ENCODE measurements around the gene PI4KA.
"Not testable (repeated sequence)": the region's sequence is repeated elsewhere in the genome, so short reads cannot be mapped to it uniquely, and the experiment has no call there.

The PI4KA gene

DNA sequence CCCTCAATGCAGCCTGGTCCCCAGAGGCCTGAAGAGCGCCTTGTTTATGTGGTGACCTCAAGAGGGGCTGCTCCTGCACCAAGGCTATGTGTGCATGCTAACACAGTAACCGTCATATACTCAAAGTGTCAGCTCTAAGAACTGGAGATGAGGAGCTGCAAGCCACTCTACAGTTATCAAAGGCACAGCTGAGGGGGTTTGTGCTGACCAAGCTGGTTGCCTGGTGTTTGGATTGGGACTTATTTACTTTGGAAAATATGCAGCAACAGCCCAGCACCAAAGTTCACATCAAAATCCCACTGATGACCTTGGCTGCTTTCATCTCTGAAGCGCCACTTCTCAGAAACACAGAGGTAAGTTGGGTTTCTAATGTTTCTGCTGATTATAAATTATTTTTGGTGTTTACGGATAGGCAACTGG is 84.8 kb downstream of the PI4KA start, which contains the start of gene SERPIND1:
Gene SERPIND1, plus strand, starts transcription at position 321 of the 420 bp plus-strand sequence. CDS start 5,200 bp downstream, outside the sequence.
- no peak for DNase-seq

DNA sequence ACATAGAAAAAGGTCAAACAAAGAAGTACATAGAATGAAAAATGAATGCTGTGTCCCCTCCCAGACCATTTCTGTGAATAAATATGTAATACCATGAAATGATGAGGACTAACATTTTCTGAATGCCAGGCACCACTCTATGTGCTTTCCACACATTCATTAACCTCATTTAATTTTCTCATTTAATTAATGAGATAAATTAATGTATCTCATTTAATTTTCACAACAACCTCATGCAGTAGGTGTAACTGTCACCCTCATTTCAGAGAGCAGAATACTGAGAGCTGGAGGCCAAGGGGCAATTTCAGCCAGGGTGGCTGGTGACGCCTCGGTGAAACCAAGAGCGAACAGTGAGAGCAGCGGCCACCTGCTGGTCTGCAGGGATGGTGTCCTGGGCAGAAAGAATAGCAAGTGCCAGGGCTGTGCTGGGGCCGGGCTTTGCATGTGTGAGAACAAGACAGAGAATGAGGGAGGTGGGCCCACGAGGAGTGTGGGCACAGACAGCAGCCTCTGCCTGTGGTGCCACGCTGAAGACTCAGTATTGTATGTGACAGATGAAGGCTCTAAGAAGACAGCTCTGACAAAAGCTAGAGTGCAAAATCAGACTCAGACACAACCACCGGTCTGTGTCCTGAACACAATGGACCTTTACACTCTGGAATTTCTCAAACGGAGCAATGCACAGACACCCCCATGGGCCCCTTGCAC is 86.5 kb downstream of the PI4KA start:
- no peak for DNase-seq

DNA sequence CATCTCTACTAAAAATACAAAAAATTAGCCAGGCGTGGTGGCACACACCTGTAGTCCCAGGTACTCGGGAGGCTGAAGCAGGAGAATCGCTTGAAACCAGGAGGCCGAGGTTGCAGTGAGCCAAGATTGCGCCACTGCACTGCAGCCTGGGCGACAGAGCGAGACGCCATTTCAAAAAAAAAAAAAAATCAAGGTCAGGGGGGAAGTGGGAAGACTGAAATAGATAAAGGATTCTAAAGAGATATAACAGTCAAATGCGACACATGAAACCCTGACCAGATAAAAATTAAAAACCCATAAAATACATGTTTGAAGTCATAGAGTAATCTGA is 89.2 kb downstream of the PI4KA start:
- not testable (repeated sequence) for DNase-seq

DNA sequence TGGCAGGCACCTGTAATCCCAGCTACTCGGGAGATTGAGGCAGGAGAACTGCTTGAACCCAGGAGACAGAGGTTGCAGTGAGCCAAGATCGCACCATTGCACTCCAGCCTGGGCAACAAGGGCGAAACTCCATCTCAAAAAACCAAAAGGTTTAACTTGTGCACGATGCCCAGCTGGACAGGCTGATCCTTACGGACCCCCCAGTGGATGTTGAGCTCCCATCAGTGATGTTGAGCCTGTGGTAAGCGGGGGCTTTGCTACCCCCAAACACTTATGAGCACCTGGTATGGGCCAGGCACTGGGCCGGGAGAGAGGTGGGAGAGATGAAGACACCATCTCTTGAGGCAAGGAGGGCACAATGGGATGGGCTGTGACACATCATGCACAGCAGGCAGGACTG is 92.1 kb downstream of the PI4KA start:
- DNase-seq, result no peak

DNA sequence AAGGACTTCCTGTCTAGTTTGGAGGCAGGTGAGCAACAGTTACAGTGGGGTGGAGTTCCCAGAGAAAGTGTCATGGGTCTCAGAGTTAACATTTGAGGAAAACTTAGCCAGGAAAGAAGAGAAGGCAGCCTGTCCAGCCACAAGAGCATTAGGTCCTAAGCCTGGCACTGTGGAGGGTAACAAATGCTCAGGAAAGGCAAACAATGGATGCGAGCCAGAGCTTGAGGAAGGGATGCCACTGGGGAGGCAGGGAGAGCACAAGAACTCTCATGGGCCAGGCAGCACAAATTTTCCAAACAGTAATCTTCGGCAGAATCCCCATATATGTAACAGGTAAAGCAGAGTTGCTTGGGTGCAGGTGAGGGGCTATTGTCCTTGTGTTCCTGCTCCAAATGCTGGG is 92.7 kb downstream of the PI4KA start:
- DNase-seq, result no peak

DNA sequence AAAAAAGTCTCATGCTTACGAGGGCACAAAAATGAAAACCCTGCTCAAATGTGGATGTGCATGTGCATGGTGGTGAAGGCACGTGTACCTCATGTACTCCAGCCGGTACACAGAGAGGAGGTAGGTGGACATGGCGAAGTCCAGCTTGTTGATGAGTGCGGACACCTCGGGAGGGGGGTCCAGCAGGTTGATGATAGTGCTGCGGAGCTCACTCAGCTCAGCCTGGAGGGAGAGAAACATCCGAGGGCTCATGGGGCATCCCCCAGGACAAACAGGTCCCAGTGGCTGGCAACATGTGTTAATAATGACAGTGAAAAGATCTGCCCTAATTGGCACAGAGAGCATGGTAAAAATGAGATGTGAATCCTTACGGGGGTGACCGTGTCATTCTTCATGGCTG is 93.9 kb downstream of the PI4KA start:
- DNase-seq, result no peak

DNA sequence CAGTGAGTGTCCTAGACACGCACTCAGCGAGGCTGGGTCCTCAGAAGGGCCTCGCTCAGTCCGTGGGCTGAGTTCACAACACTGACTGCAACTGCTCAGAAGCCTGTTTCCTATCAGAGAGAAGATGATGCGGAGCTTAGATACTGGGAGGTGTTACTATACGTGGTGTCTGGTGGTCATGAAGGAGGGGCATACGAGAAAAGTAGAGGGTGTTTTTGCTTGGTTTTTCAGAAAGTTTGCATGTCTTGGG is 94.2 kb downstream of the PI4KA start:
- DNase-seq, result no peak

DNA sequence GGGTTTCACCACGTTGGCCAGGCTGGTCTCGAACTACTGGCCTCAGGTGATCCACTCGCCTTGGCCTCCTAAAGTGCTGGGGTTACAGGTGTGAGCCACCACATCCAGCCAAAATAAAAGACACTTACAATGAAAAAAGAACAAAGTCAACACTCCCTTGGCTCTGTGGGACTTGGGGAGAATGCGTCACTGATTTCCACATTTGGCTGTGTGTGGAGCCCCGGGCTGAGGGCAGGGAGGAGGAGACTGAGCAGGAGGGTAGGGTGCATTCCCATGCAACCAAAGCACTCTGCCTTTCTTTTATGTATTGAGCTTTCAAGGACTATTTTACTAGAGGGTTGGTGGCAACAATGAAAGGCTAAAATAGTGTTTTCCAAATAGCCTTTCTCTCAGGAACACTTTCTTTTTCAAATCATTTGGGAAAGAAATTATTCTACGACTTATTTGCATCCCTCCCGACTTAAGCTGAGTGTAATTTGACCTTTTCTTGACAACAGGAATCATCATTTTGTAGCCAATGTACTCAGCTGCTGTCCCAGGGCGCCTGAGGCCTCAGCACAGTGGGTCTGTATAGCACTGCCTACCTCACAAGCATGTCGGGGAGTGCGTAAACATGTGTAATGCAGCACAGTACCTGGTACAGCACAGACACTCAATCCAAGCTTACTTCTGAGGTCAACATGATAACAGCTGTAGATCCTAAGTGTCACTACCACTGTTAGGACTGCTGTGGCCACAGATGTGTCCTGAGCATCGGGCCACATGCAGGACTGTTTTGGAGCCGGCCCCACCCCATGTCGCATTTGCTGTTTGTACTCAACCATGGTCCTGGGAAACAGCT is 94.8 kb downstream of the PI4KA start:
- DNase-seq, result no peak

DNA sequence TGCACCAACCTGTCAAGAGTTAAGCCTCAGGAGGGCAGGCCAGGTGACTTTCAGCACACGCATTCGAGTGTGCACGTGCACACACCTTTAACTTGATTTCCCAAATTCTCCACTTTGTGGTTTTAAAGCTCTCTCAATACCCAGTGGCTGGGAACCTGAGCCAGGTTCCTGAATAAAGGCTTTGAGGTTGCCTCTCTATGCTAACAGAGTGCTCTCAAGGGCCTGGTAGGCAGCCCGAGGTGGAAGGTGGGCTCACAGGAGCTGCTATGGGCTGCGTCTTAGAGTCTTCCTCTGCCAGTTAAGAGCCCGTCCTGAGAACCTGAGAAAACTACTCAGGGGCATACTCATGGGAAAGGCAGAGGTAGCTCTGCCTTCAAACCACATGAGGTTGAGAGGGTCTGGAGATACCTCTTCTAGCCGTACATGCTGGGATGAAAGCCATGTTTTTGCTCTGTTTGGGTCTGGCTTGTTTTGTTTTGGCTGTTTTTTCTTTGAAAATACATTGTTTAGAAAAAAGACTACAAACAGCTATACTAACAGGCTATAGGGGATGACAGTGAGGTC is 96.3 kb downstream of the PI4KA start:
- no peak for DNase-seq

DNA sequence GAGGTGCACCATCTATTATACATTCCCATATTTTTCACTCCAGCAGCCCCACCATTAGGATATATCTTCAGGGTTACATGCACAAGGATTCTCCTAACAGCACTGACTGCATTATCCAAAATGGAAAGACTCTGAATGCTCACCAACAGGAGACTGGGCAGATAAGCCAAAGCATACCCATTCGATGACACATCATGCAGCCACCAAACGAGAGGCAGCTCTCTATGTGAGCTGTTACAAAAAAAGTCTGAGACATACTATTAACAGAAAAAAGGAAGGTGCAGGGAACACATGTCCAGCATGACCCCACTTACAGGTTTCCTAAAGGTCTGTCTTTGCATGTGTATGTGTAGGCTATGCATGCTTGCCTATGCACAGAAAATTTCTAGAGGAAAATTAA is 97.1 kb downstream of the PI4KA start:
- no peak for DNase-seq

DNA sequence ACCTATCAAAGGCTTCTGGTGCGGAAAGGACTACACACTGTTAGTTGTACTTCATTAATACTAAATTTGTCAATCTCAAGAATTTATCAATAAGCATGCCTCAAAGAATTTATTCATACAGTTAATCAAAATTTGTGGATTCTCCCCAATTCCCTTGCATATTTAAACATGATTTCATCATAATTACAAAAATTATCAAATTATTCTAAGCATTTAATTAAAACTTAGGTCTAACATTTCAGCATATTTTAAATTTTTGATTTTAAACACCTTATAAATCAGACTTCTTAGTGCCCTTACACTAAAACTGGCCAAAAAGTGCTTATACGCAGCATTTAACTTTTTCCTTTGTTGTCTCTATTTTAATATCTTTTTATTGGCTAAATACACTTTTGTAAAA is 98.5 kb downstream of the PI4KA start:
- no peak for DNase-seq

DNA sequence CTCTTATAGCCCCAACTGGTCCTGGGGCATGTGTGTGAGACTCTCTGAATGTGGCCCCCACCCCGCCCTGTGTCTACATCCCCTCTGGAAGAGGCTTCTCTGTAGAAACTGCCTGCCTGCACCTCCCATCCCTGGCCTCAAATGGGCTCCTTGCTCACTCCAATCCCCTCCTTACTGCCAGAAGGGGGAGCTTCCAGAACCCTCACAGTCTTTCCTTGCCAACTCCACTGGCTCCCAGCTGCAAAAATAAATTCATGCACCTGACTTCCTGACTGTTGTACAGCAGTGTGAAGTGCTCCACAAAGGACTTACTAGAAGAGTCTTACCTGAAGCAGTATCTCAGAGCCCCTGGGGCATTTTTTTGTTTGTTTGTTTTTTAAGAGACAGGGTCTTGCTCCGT is 99.9 kb downstream of the PI4KA start:
- no peak for DNase-seq

DNA sequence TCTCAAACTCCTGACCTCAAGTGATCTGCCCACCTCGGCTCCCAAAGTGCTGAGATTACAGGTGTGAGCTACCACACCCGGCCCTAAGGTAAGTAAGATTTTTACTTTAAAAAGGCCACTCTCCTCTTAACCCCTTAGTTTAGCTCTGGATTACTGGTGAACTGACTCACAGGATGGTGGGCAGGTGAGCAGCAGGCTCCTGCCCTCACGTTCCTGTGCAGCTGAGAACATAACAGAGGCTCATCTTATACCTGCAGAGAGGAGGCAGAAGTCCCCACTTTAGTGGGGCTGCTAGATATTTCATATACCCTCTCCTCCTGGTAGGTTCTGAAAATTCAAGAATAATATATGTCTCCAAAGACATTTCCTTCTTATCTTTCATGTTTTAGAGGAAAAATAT is 101.8 kb downstream of the PI4KA start:
- no peak for DNase-seq

DNA sequence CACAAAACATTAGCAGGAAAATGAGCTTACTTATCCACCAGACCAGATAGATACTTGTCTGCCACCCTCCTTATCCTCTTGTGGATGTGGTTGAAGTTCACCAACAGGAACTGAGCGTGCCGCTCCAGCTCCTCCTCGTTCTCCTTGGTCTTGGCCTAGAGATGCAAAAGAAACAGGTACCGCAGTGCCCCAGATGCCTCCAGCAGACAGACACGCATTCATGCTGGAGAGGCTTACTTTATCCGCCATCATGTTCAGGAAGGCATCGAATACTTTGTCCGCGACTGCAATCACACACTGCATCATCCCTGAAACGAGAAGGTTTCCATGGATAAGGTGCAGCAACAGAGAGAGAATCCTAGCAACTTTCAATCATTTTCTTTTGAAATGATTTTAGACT is 105.7 kb downstream of the PI4KA start:
- DNase-seq, result no peak

DNA sequence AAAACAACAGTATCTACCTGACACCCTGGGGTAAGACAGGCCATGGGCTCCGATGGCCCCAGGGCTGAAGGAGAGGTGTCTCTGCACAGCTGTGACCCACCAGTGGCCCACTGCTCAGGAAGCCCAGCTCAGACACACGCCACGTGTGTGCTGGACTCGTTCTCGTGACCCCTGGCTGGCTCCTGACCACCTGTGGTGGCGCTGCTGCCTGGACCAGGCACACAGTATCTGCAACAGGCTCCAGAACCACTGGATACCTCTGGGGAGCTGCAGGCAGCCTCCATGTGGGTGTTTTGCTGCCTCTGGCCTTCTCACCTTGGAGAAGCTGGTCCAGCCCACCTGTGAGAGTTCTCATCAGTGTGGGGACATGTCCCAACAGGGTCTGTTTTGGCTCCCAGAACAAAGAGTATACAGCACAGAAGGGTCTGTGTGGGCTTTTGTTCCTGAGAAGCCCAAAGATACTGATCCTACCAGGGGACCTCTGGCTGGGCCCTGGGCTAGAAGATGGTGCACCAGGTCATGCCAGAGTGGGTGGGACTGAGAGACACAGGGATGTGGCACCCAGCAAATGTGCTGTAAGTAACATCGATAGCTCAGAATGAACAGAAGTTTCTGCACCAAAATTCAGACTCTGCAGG is 106.4 kb downstream of the PI4KA start:
- no peak for DNase-seq

DNA sequence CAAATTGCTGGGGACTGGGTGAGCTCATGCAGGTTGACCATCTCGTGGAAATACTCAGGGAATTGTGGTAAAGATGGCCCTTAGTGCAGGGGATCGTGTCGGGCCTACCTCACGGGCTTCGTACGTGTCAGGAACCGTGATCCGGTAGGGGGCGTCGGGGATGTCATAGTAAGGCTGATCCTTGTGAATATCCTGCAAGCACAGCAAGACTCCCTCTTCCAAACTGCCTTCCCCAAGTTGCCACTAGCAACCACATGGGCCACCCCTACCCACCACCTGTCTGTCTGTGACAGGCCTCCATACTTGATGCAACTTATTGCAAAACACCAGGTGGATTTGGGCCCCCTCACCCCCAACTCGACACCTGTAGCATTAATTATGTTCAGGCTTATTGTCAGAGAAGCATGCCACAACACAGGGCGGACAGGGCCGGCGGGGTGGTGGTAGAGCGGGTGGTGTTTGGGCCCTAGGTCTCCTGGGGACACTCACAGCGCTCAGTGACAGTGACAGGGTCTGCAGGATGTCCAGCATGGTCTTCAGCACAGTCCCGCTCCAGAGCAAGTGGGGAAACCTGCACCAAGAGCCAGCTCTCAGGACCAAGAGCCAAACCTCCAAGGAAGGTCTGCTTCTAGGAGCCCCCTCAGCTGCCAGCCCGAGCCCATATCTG is 107.3 kb downstream of the PI4KA start:
- no peak for DNase-seq

DNA sequence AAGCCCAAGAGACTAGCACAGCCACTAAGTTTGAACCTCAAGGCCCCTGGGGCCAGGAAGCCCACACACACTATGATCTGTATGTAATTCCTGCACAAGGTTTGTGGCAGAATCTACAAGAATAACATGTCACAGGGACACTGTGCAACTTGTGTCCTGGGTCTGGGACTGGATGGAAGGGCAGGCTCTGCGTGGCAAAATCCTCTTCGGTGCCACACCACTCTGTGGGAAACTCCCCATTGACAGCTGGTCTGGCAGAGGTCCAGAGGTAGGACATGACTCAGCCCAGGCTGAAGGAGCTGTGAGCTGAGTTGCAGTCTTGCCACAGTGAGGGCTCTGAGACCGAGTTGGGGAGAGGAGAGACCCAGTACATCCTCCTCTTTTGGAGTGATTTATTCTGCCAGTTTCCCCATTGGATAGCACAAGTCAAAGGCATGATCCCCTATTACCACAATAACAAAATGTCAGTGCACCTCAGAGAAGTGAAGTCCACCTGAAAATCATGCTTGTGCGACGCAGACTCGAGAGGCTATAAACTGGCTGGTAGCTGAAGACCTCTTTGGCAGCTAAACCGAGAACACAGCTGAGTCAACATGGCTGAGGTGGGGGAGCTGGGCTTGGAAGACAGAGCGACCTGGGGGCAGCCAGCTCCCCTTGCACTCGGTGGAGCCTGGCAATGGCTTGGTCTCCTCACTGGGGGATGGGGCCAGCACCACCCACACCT is 108.0 kb downstream of the PI4KA start:
- no peak for DNase-seq

DNA sequence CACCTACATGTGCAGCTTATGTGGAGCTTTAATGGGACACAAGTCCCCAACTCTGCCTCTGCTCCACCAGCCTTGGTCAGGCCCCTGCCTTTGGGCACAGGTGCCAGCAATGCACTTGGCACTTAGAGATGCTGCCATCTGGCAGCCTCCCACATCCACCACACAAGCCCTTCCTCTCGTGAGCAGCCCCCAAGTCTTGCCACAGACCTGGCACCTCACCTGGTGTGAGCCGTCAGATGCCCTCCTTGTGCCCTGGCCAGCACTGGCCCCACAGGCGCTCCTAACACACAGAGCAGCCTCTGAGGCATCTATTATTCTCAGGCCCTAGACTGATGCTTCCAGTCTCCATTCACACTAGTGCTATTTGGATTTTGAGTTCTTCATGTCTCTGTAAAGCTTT is 109.2 kb downstream of the PI4KA start:
- DNase-seq, result no peak

DNA sequence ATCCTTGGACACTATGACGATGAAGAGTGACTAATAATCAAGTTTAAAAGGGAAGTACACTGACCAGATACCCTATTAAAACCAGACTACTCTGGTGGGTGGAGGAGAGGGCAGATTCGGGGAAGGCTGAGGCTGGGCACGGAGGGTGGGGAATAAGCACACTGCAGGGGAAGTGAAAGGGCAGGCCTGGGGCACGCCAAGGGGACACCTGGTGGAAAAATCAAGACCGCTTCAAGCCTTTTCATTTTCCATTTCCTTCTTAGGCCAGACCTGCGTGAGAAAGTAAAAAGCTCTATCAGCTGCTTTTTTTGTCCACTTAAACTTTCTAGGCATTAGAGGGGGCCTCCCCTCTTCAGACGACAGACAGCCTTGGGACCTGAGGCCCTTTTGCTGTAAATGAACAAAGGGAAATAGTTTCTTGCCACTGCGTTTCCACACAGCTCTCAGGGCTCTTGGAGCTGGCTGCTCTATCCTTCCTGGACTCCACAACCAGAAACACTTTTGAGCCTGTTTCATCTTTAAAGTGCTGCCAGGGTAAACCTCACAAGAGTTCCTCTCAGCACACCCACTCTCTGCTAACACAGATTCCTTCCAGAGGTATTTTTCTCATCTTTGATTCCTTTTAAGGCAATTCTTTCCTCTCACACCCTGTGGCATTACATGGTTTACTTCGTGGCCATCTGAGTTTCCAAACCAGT is 109.7 kb downstream of the PI4KA start:
- DNase-seq, result no peak

DNA sequence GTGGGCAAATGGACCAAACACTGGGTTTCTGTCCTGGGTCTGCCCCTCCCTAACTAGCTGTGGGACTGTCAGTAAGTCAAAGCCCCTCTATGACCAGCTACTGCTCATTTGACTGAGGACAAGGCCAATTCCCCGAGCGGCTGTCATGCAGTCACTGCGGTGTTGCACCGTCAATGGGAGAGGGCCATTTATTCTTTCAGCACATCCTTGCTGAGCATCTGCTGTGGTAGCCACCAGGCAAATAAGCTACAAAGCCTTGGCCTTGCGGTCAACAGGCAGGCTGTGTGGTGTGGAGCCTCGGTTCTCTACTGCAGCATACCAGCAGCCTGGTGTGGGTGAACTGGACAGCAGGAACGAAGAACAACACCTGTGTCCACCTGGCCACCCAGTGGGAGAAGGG is 110.5 kb downstream of the PI4KA start:
- no peak for DNase-seq

DNA sequence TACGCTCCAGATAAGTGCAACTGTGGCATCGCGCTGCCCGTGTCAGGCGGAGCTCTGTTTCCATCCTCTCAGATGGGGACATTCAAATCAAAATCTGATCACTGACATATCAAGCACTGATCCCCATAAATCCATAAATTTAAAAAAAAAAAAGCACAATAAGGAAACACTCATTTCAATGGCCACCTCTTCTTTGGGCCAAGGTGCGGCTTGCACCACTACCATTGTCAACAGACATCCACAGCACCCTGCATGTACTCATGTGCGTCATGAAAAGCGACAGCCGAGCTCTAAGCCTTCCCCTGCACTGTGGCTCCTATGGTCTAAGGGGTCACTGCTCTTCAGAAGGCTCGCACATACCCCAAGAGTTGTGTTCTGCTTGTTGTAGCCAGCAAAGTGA is 111.4 kb downstream of the PI4KA start:
- no peak for DNase-seq
